ENCODE data around the gene YAF2. TPM values are rescaled to one million over a fixed set of nuclear protein-coding genes. Genes with fewer than 3 reads are reported as not detected.

Gene YAF2
- total RNA-seq, 2 donors from 2014 or later: 10.0 to 14.4 TPM

GRCh38 chr12:42130672-42131402 is 107.2 kb downstream of the YAF2 start:
- TF ChIP-seq POLR2A (IDR thresholded peaks at IDR 0.05) (no peak), CTCF (IDR thresholded peaks at IDR 0.05) (no peak), POLR2AphosphoS5 (IDR thresholded peaks at IDR 0.05) (no peak)
- Histone ChIP-seq H3K36me3 (no peaks in the 10 kb centered on the region), H3K4me3 (no peak overlapping the region), H3K27ac (no peak overlapping the region), H3K9me3 (no peaks in the 10 kb centered on the region), H3K27me3 (replicated peaks; ENCODE audit: insufficient read depth) (no peaks in the 10 kb centered on the region), H3K4me1 (replicated peaks) (peaks cover 12% of the 10 kb centered on the region)
- DNase-seq (ENCODE audit: low spot score): peak; percentile 17
- intact Hi-C loops (cut with DNase I): loop anchor here (5.0 kb wide), 1 partner anchor 1206 kb away; no protein-coding TSS in a partner anchor
- WGBS: 33% methylated on average over 4 of the region's 4 CpGs

- Histone ChIP-seq H3K27me3 (replicated peaks; ENCODE audit: insufficient read depth) (no peaks in the 10 kb centered on the region), H3K4me1 (replicated peaks) (peaks cover 12% of the 10 kb centered on the region), H3K4me3 (no peak overlapping the region), H3K27ac (no peak overlapping the region), H3K36me3 (no peaks in the 10 kb centered on the region), H3K9me3 (no peaks in the 10 kb centered on the region)
- intact Hi-C loops (cut with DNase I): loop anchor here (5.0 to 10.0 kb wide), 3 partner anchors 203 to 1208 kb away; no protein-coding TSS in a partner anchor
- 17% methylated on average over 4 of the region's 4 CpGs for WGBS
- TF ChIP-seq POLR2AphosphoS5 (IDR thresholded peaks at IDR 0.05) (peak; percentile 36), CTCF (IDR thresholded peaks at IDR 0.05) (peak; percentile 46 to 89 (median 80)), POLR2A (IDR thresholded peaks at IDR 0.05) (no peak)
- peak; percentile 48 for DNase-seq (ENCODE audit: low spot score)
Observed at GRCh38 chr12:42129595-42130204, 108.3 kb downstream of the YAF2 start.

DNA sequence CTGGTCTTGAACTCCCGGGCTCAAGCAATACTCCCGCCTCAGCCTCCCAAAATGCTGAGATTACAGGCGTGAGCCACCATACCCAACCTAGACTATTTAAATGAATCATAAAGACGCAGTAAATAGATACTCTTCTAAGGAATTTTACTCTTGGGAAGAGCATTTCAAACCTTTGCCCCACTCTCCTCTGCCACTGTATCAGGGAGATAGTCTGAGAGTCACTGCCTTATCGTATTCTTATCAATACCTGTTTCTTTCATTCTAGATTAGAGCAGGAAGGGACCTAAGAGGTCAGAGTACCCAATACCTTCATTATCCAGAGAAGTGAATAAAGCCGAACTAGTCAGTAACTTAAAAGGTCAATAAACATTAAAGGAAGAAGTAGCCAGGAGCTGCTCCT is 109.2 kb downstream of the YAF2 start:
- WGBS: 94% methylated on average over 6 of the region's 6 CpGs
- Histone ChIP-seq H3K27ac (no peak overlapping the region), H3K4me3 (no peak overlapping the region), H3K9me3 (no peaks in the 10 kb centered on the region), H3K27me3 (replicated peaks; ENCODE audit: insufficient read depth) (no peaks in the 10 kb centered on the region), H3K36me3 (no peaks in the 10 kb centered on the region), H3K4me1 (replicated peaks) (peaks cover 12% of the 10 kb centered on the region)
- intact Hi-C loops (cut with DNase I): loop anchor here (5.0 to 10.0 kb wide), 2 partner anchors 203 to 436 kb away; no protein-coding TSS in a partner anchor
- TF ChIP-seq POLR2A (IDR thresholded peaks at IDR 0.05): no peak
- TF ChIP-seq POLR2AphosphoS5 (IDR thresholded peaks at IDR 0.05): no peak
- no peak for TF ChIP-seq CTCF (IDR thresholded peaks at IDR 0.05)
- no peak for DNase-seq (ENCODE audit: low spot score)

DNA sequence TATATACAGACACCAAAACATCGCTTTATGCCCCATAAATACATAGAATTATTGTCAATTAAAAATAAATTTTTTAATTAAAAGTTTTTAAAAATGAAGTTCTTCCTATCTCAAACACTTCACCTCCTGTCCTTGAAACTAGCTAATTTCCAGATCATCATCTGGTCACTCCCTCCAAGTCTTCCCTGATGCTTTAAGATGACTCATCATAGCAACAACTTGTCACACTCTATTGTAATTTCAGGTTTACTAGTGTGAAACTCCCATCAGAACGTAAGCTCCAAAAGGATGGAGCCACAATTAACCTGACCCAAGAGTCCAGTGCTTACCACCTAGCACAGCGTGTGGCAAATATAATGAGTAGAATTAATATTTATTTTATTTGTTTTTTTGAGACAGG is 109.7 kb downstream of the YAF2 start:
- no peaks in the 10 kb centered on the region for H3K36me3 ChIP-seq
- intact Hi-C loops (cut with DNase I): loop anchor here (5.0 to 10.0 kb wide), 2 partner anchors 204 to 436 kb away; no protein-coding TSS in a partner anchor
- no peaks in the 10 kb centered on the region for H3K9me3 ChIP-seq
- no peak overlapping the region for H3K4me3 ChIP-seq
- H3K27ac ChIP-seq: no peak overlapping the region
- 75% methylated on average over 3 of the region's 3 CpGs for WGBS
- peaks cover 12% of the 10 kb centered on the region for H3K4me1 ChIP-seq (replicated peaks)
- TF ChIP-seq POLR2A (IDR thresholded peaks at IDR 0.05): no peak
- no peak for TF ChIP-seq POLR2AphosphoS5 (IDR thresholded peaks at IDR 0.05)
- no peak for TF ChIP-seq CTCF (IDR thresholded peaks at IDR 0.05)
- no peak for DNase-seq (ENCODE audit: low spot score)
- H3K27me3 ChIP-seq (replicated peaks; ENCODE audit: insufficient read depth): no peaks in the 10 kb centered on the region

Measured in prostate gland (tissue), 2 donors.